Calu3 (cell line): Measurements from ENCODE around the gene XPNPEP1. TPM values are rescaled to one million over a fixed set of nuclear protein-coding genes. Genes with fewer than 3 reads are reported as not detected.

ENCODE experiments used
- BruUV-seq: library from RNA; stranded (reverse); fragments of 400-500 nt; replicated peaks from 2 replicates; lab custom pipeline; 2021; lab: Mats Ljungman, UMichigan
- CTCF ChIA-PET: fragments of 300-600 bp; sonication (Branson Sonifier 250); formaldehyde crosslinking; loops from one replicate; lab custom pipeline; 2022; ENCODE audit warnings: antibody characterized with exemption; lab: Charles Lee
- DNase-seq: peaks from one replicate; pipeline ENCODE4 v3.0.0; 2022
- H3K27ac Mint-ChIP-seq: one replicate; pipeline ENCODE4 v1.8.0; 2022; ENCODE audit warnings: mixed read lengths; ENCODE audit not compliant: unreplicated experiment
- H3K27me3 Mint-ChIP-seq: one replicate; pipeline ENCODE4 v1.8.0; 2022; ENCODE audit warnings: mixed read lengths; ENCODE audit not compliant: unreplicated experiment
- H3K36me3 Mint-ChIP-seq: one replicate; pipeline ENCODE4 v1.8.0; 2022; ENCODE audit warnings: mild to moderate bottlenecking, moderate library complexity, mixed read lengths; ENCODE audit not compliant: insufficient read depth, unreplicated experiment
- H3K4me1 Mint-ChIP-seq: one replicate; pipeline ENCODE4 v1.8.0; 2022; ENCODE audit warnings: mild to moderate bottlenecking, low read depth, mixed read lengths; ENCODE audit not compliant: unreplicated experiment
- H3K4me3 Mint-ChIP-seq: one replicate; pipeline ENCODE4 v1.8.0; 2022; ENCODE audit warnings: mild to moderate bottlenecking, low read depth, moderate library complexity, mixed read lengths; ENCODE audit not compliant: unreplicated experiment
- H3K9me3 Mint-ChIP-seq: one replicate; pipeline ENCODE4 v1.8.0; 2022; ENCODE audit warnings: low read depth, mixed read lengths; ENCODE audit not compliant: unreplicated experiment
- intact Hi-C: fragments of 100-400 bp; cut with micrococcal nuclease; formaldehyde crosslinking; loops from one replicate; pipeline ENCODE4 v1.10.0; 2022; ENCODE audit not compliant: unreplicated experiment
- total RNA-seq: library from RNA; stranded (reverse); gene quantifications from 2 replicates; pipeline ENCODE4 v1.2.3, GENCODE V29; 2022
- TF ChIP-seq, protein P1 (sequence below): fragments of 200-600 bp; IDR thresholded peaks from one replicate; pipeline ENCODE4 v1.8.0; 2022; ENCODE audit warnings: antibody characterized with exemption; ENCODE audit not compliant: unreplicated experiment

Gene XPNPEP1
- total RNA-seq, 1 experiment from 2014 or later, result 50.0 TPM

DNA sequence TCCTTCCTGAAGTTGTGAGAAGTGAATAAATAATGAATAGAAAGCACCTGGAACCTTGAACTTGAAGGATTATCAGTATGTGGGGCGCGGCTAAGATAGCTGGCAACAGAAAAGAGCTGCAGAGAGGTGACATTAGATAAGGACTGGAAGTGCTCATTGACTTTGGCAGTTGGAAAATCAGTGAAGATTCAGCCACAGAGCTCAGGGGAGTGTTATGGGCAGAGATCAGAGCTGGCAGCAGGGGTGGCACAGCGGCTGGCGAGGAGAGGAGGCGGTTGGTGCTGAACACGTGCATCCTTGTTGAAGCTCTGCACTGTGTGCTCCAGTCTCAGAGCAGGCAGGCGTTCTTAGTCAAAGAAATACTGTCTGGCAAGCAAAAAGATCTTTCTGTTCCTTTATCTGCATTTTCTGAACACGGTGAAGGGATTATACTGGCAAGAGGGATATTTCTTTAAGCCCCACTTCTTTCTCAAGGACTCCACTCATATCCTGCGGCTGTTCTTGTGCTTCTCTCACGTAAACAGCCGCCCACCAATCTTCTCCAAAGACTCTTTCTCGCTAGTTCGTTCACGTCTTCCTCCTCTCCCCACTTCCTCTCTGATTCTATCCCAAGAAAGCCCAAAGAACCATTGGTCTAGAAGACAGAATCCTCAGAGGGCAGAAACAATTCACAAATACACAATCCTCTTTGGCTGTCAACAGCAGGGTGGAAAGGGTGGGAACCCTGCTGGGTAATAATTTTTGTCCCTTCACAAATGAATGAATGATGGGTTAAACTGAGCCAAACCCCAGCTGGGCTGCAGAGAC lies 45.8 kb upstream of the XPNPEP1 start:
- no peaks in the 10 kb centered on the region for H3K27me3 Mint-ChIP-seq
- no peaks in the 10 kb centered on the region for H3K36me3 Mint-ChIP-seq
- H3K4me3 Mint-ChIP-seq, result no peak overlapping the region
- DNase-seq, result no peak
- TF ChIP-seq, protein P1, sequence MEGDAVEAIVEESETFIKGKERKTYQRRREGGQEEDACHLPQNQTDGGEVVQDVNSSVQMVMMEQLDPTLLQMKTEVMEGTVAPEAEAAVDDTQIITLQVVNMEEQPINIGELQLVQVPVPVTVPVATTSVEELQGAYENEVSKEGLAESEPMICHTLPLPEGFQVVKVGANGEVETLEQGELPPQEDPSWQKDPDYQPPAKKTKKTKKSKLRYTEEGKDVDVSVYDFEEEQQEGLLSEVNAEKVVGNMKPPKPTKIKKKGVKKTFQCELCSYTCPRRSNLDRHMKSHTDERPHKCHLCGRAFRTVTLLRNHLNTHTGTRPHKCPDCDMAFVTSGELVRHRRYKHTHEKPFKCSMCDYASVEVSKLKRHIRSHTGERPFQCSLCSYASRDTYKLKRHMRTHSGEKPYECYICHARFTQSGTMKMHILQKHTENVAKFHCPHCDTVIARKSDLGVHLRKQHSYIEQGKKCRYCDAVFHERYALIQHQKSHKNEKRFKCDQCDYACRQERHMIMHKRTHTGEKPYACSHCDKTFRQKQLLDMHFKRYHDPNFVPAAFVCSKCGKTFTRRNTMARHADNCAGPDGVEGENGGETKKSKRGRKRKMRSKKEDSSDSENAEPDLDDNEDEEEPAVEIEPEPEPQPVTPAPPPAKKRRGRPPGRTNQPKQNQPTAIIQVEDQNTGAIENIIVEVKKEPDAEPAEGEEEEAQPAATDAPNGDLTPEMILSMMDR, result no peak
- no TSS peak for BruUV-seq
- no peaks in the 10 kb centered on the region for H3K9me3 Mint-ChIP-seq
- intact Hi-C loops, result loop anchor here (5.0 kb wide), 1 partner anchor 38 kb away; the partner anchor contains the start of gene ADD3
- H3K4me1 Mint-ChIP-seq, result peaks cover 13% of the 10 kb centered on the region
- no peak overlapping the region for H3K27ac Mint-ChIP-seq
- CTCF ChIA-PET, result no interaction called here

DNA sequence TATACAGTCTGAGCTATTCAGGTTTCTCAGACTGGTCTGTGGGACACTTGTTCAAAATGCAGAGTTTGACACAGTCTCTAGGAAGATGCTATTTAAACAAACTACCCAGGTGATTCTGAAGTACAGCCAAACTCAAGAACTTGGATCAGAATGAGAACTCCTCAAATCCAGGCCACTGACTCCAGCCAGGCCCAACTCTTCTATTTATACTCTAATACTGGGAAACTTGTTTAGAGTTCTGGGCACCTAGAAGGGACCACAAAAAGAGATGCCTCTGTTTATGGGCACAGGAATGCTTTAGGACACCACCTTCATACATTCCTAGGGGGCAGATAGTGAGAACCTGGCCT lies 44.4 kb upstream of the XPNPEP1 start:
- Mint-ChIP-seq H3K4me3 (no peak overlapping the region), H3K4me1 (peaks cover 13% of the 10 kb centered on the region), H3K36me3 (no peaks in the 10 kb centered on the region), H3K9me3 (no peaks in the 10 kb centered on the region), H3K27ac (no peak overlapping the region), H3K27me3 (no peaks in the 10 kb centered on the region)
- TF ChIP-seq, protein P1, result no peak
- BruUV-seq, result no TSS peak
- intact Hi-C loops, result loop anchor here (5.0 kb wide), 1 partner anchor 40 kb away; the partner anchor contains the start of gene ADD3
- CTCF ChIA-PET, result no interaction called here
- no peak for DNase-seq

DNA sequence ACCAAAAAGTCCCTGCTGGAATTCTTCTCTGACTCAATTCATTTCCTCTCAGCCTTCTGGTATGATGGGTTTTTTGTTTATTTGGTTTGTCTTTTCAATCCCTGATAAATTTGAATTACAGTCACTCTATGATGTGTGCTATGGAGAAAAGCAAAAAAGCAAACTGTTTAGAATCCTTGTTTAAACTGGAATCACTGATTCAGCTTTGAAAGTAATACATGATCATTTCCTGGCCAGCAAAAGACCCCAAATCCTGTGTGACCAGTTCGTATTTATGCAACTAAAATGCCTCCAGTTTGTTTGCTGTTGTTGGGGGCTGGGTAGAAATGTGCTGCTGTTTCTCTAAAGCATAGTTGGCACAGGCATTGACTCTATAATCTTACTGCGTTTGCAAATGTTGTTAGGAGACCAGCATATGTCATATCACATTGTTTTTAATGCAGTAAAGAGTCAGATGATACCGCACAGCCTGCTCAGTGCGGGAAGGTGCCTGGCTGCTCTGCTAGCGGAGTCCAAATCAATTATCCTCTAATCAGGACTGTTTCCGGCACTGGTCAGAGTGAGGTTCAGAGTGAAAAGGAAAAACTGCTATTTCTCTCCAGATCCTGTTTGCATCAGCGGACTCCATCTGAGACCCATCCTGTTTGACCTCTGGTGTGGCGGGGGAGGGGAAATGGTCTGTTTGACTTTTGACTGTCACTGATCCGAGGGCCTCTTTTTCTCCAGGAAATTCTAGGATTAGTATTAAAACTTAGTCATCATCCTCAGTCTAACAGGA lies 43.8 kb upstream of the XPNPEP1 start:
- TF ChIP-seq, protein P1, result no peak
- Mint-ChIP-seq H3K4me1 (peaks cover 13% of the 10 kb centered on the region), H3K27ac (no peak overlapping the region), H3K4me3 (no peak overlapping the region), H3K27me3 (no peaks in the 10 kb centered on the region), H3K36me3 (no peaks in the 10 kb centered on the region), H3K9me3 (no peaks in the 10 kb centered on the region)
- BruUV-seq, result no TSS peak
- peak; percentile 14 for DNase-seq
- CTCF ChIA-PET, result no interaction called here
- intact Hi-C loops, result loop anchor here (5.0 kb wide), 1 partner anchor 40 kb away; the partner anchor contains the start of gene ADD3

DNA sequence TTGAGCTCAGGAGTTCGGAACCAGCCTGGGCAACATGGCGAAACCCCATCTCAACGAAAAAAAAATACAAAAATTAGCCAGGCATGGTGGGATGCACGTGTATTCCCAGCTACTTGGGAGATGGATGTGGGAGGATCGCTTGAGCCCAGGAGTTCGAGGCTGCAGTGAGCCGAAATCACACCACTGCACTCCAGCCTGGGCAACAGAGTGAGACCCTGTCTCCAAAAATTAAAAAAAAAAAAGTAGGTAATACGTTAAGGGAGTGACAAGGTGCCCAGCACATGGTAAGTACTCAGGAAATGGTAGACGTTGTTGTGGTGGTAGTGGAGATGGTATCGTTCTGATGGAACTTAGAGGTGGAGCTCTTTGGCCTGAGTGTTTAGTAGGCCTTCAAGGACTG lies 41.0 kb upstream of the XPNPEP1 start:
- H3K9me3 Mint-ChIP-seq, result no peaks in the 10 kb centered on the region
- TF ChIP-seq, protein P1, result no peak
- intact Hi-C loops, result no loop called here
- no peak for DNase-seq
- H3K36me3 Mint-ChIP-seq, result peaks cover 6% of the 10 kb centered on the region
- no peaks in the 10 kb centered on the region for H3K27me3 Mint-ChIP-seq
- BruUV-seq, result no TSS peak
- H3K4me3 Mint-ChIP-seq, result no peak overlapping the region
- H3K27ac Mint-ChIP-seq, result no peak overlapping the region
- CTCF ChIA-PET, result no interaction called here
- peaks cover 21% of the 10 kb centered on the region for H3K4me1 Mint-ChIP-seq
